ENCODE measurements around the gene UXS1. TPM values are rescaled to one million over a fixed set of nuclear protein-coding genes. Genes with fewer than 3 reads are reported as not detected.

Gene UXS1
- total and polyA plus RNA-seq, 2 of the 8 experiments (the other 6 are each of a cell fraction or from before 2014, with no cell fraction given), result 44.5 to 63.4 TPM

- TF ChIP-seq HDAC2 (IDR thresholded peaks at IDR 0.05; ENCODE audit: borderline replicate concordance in 1 of 2, low read depth in 2 of 2, low read length in 2 of 2) (no peak), CHD2 (IDR thresholded peaks at IDR 0.05; ENCODE audit: low read length) (no peak), EZH2 (IDR thresholded peaks at IDR 0.05; ENCODE audit: low read depth, low read length, severe bottlenecking) (no peak), KDM5A (IDR thresholded peaks at IDR 0.05; ENCODE audit: low read length) (no peak), RAD21 (IDR thresholded peaks at IDR 0.05 in 1 of 2, conservative IDR thresholded peaks at IDR 0.05 in 1 of 2; ENCODE audit: low read depth in 2 of 2, low read length in 2 of 2) (no peak), CEBPB (IDR thresholded peaks at IDR 0.05; ENCODE audit: low read depth, low read length) (no peak)
Measured at GRCh38 chr2:106181064-106181463, 13.0 kb downstream of the UXS1 start (continued).

All from H1 (cell line).